SK-N-DZ (cell line): Measurements from ENCODE around the gene ADAP2.
"Not testable (repeated sequence)": the region's sequence is repeated elsewhere in the genome, so short reads cannot be mapped to it uniquely, and the experiment has no call there.

Experiments
- DNase-seq: peaks from one replicate; pipeline ENCODE4 v3.0.0-alpha.2; 2015; ENCODE audit warnings: low spot score

Gene ADAP2

DNA sequence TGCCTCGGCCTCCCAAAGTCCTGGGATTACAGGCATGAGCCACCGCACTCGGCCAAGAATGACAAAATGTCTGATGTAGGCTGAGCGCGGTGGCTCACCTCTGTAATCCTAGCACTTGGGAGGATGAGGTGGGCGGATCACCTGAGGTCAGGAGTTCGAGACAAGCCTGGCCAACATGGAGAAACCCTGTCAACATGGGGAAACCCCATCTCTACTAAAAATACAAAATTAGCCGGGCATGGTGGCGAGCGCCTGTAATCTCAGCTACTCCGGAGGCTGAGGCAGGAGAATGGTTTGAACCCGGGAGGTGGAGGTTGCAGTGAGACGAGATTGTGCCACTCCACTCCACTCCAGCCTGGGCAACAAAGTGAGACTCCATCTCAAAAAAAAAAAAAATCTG, 46.2 kb downstream of the ADAP2 start:
- not testable (repeated sequence) for DNase-seq

- no peak for DNase-seq
Measured at GRCh38 chr17:30969989-30970830, 48.5 kb downstream of the ADAP2 start.

DNA sequence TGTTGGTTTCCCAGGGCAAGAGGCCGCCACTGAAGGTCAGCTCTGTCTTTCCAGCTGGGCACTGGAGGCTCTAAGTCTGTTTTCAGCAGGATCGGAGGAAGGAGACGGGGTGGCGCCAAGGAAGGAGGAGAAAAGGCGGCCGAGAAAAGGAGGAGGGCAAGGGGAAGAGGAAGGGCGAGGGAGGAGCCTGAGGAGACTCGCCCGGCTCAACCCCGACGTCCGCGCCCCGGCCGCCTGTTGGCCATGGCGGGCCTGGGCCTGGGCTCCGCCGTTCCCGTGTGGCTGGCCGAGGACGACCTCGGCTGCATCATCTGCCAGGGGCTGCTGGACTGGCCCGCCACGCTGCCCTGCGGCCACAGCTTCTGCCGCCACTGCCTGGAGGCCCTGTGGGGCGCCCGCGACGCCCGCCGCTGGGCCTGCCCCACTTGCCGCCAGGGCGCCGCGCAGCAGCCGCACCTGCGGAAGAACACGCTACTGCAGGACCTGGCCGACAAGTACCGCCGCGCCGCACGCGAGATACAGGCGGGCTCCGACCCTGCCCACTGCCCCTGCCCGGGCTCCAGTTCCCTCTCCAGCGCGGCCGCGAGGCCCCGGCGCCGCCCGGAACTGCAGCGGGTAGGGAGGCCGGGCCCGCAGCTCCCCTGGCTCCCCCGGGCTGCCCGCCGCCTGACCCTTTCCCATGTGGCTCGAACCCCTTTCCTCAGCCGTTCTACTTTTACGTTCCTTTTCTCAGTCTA, 49.3 kb downstream of the ADAP2 start, which contains the start of gene RNF135:
TSS of gene RNF135 (plus strand) at position 209 of the 737 bp plus-strand sequence. CDS start at position 244, 35 bp downstream.
- DNase-seq = no peak

DNA sequence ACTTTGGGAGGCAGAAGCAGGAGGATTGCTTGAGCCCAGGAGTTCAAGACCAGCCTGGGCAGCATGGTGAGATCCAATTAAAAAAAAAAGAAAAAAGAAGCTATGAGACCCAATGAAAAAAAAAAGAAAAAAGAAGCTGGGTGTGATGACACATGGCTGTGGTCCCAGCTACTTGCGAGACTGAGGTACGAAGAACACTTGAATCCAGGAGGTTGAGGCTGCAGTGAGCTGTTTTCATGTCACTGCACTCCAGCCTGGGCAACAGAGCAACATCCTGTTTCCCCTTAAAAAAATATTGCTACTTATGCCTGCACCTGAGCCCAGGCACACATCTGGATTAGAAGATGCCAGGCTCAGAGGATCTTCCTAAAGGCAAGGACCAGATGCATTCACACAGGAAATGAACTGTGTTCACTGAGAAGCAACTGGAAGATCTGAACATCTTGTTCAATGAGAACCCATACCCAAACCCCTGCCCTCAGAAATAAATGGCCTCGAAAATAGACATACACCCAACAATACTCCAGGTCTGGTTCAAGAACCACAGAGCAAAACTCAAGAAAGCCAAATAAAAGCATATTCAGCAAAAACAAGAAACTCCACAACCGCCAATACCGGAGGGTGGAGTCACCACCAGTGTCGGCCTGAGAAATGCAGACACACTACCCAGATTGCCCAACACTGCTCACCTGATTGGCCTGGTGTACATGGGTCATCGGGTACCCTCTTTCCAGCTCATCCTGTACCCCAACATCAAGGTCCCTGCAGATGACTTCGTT, 53.5 kb downstream of the ADAP2 start:
- no peak for DNase-seq

DNA sequence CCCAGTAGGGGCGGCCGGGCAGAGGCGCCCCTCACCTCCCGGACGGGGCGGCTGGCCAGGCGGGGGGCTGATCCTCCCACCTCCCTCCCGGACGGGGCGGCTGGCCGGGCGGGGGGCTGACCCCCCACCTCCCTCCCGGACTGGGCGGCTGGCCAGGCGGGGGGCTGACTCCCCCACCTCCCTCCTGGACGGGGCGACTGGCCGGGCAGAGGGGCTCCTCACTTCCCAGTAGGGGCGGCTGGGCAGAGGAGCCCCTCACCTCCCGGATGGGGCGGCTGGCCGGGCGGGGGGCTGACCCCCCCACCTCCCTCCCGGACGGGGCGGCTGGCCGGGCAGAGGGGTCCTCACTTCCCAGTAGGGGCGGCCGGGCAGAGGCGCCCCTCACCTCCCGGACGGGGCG, 58.2 kb downstream of the ADAP2 start:
- not testable (repeated sequence) for DNase-seq

GRCh38 chr17:30981531-30982519, 60.1 kb downstream of the ADAP2 start:
- no peak for DNase-seq

DNA sequence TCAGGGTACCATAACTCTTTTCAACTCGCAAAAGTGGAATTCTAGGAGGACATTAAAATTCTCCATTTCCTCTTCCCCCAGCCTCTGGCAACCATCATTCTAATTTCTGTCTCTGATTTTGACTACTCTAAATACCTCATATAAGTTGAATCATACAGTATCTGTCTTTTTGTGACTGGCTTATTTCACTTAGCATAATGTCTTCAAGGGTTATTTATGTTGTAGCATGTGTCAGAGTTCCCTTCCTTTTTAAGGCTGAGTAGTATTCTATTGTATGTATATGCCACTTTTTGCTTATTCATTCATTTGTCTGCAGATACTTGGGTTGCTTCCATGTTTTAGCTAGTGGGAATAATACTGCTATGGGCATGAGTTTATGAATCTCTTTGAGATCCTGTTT, 61.1 kb downstream of the ADAP2 start:
- no peak for DNase-seq

DNA sequence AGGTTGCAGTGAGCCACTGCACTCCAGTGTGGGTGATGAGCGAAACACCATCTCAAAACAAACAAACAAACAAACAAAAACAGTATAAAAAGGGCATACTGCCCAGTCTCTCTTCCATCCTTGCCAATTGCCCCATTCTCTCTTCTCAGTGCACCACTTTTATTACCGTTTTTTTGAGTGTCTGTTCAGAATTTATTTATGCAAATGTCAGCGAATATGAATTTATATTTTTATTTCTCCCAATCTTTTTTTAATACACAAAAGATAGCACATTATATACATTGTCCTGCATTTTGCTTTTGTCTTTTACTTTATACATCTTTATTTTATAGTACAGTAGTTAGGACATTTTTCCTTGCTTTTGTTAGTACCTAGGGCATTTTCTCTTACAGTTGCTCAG, 68.7 kb downstream of the ADAP2 start:
- DNase-seq = no peak

- no peak for DNase-seq
Measured at GRCh38 chr17:30992551-30992950, 70.8 kb downstream of the ADAP2 start.

- no peak for DNase-seq
Measured at GRCh38 chr17:30995347-30995746, 73.6 kb downstream of the ADAP2 start.

- no peak for DNase-seq
Measured at GRCh38 chr17:30996486-30996885, 74.7 kb downstream of the ADAP2 start.

GRCh38 chr17:30997270-30997669, 75.5 kb downstream of the ADAP2 start:
- no peak for DNase-seq

DNA sequence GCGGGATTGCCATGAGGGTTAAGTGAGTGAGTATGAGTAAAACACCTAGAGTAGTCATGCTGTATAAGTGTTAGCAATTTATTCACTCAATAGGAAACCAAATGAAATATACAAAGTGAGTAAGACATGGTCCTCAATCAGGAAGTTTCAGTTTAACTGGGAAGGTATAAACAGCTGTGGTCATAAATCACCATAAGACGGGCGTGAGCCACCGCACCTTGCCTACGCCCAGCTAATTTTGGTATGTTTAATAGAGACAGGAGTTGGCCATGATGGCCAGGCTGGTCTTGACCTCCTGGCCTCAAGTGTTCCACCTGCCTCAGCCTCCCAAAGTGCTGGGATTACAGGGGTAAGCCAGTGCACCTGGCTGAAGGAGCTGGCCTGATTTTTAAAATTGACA, 76.1 kb downstream of the ADAP2 start:
- no peak for DNase-seq

- no peak for DNase-seq
Measured at GRCh38 chr17:31002047-31002446, 80.3 kb downstream of the ADAP2 start.

- no peak for DNase-seq
Measured at GRCh38 chr17:31003225-31003866, 81.6 kb downstream of the ADAP2 start.

DNA sequence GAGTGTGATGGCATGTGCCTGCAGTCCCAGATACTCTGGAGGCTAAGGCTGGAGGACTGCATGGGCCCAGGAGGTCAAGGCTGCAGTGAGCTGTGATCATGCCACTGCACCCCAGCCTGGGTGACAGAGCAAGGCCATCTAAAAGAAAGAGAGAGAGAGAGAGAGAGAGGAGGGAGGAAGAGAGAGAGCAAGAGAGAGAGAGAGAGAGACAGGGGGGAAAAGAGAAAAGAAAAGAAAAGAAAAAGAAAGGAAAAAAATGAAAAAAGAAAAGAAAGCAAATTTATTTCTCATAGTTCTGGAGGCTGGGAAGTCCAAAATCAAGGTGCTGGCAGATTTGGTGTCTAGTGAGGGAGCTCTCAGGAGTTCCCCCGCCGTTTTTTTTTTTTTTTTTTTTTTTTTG, 82.4 kb downstream of the ADAP2 start:
- no peak for DNase-seq

DNA sequence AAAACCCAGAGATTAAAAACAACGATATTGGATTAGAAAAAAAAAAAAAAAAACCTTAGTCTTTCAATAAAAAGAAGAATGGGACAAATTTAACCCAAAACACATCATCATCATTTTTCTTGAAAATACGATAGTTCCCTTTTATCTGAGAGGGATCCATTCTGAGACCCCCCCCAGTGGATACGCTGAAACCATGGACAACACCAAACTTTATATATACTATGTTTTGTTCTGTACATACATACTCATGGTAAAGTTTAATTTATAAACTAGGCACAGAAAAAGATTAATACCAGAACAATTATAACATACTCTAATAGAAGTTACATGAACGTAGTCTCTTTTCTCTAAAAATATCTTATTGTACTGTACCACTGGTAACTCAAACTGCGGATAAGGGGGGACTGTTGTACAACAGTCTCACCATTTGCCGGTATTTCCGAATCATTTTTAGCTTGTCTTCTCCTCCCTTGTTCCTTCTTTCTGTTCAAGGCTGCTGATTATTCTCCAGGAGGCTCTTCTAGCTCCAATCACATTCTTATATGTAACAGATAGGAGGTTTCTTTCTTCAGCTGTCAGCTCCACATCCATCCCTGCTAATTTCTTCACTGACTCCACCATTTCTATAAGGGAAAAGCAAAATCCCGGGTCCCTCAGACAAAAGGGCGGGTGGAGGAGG, 86.1 kb downstream of the ADAP2 start:
- no peak for DNase-seq

DNA sequence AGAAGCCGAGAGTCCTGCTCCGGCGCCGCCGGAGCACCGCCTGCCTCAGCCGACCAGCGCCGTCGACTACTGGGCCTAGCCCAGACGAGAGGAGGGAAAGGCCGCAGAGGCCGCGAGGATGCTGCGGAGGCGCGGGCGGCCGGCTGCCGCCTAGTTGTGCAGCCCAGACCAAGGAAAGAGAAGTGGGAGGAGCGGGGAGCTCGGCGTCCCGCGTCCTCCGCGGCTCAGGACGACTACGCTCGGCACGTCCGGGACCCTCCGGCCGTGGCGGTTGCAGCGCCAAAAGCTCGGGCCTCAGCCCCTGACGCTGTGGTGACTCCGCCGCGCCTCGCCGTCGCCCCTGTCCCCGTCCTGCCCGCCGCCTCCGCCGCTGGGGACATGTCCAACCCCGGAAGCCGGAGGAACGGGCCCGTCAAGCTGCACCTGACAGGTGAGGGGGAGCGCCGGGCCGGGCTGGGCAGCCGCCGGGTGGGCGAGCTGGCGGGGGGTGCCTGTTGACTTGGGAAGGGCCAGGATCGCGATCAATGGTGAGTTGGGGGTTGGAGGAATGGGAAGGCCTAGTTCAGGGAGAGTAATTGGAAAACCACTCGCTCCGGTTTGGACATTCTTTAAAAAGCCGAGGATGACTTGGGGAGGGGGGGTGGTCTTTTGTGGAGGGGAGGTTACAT, 86.8 kb downstream of the ADAP2 start:
- no peak for DNase-seq
